B cell (primary cell): ENCODE measurements around the gene ABHD12B. TPM values are rescaled to one million over a fixed set of nuclear protein-coding genes. Genes with fewer than 3 reads are reported as not detected.

Source experiments
- ATAC-seq: fragments of 200-7000 bp; cut with Tn5 transposase; one replicate; pipeline ENCODE4 v1.10.0; 2021; ENCODE audit warnings: low read depth, mild to moderate bottlenecking, moderate number of reproducible peaks, moderate library complexity
- CTCF ChIA-PET: fragments of 350-600 bp; sonication (Branson Sonifier 250); formaldehyde crosslinking; loops from one replicate; lab custom pipeline; 2021; ENCODE audit warnings: antibody characterized with exemption, inconsistent platforms; lab: Charles Lee
- POLR2A ChIA-PET: fragments of 350-600 bp; sonication (Branson Sonifier 250); formaldehyde crosslinking; loops from one replicate; lab custom pipeline; 2021; ENCODE audit warnings: antibody characterized with exemption; lab: Charles Lee
- DNase-seq: peaks from one replicate; pipeline ENCODE4 v3.0.0; 2013
- H2AFZ ChIP-seq: 2 replicates; pipeline ENCODE4 v1.6.1; 2012; ENCODE audit warnings: mild to moderate bottlenecking, low read depth, low read length; ENCODE audit not compliant: insufficient read depth, poor library complexity, severe bottlenecking
- H3K27ac ChIP-seq, 2 donors: 1 replicate in 1 of 2; 2 replicates in 1 of 2; pipeline ENCODE4 v1.5.1; 2012 to 2013; ENCODE audit warnings: low read length in 2 of 2, mild to moderate bottlenecking in 2 of 2, moderate library complexity in 1 of 2
- H3K27me3 ChIP-seq, 4 experiments: fragments of 200-600 bp in 1 of 4; sonication (generic) in 1 of 4; replicated peaks in 1 of 4; 1 replicate in 2 of 4; 2 replicates in 2 of 4; pipeline versions ENCODE4 v1.6.1 to v1.7.0; 2013 to 2016; ENCODE audit warnings: low read length in 3 of 4, mild to moderate bottlenecking in 2 of 4, mixed read lengths in 1 of 4, moderate library complexity in 1 of 4; ENCODE audit not compliant: insufficient read depth in 4 of 4, control insufficient read depth in 3 of 4; ENCODE audit errors: control extremely low read depth in 1 of 4
- H3K36me3 ChIP-seq, 2 experiments: replicated peaks in 1 of 2; 1 replicate in 1 of 2; 2 replicates in 1 of 2; pipeline versions ENCODE4 v1.6.1 to v1.7.1; 2013; ENCODE audit warnings: low read length in 1 of 2; ENCODE audit not compliant: insufficient read depth in 2 of 2, control insufficient read depth in 1 of 2; ENCODE audit errors: control extremely low read depth in 1 of 2, extremely low read depth in 1 of 2
- H3K4me1 ChIP-seq, 2 donors: fragments of 200-600 bp in 1 of 2; sonication (generic) in 1 of 2; 1 replicate in 1 of 2; 2 replicates in 1 of 2; pipeline versions ENCODE4 v1.5.1 to v1.6.1; 2013 to 2017; ENCODE audit warnings: low read length in 2 of 2; ENCODE audit not compliant: control insufficient read depth in 2 of 2, insufficient read depth in 2 of 2
- H3K4me2 ChIP-seq: replicated peaks from 2 replicates; pipeline ENCODE3; 2012; ENCODE audit warnings: mild to moderate bottlenecking, low read depth, low read length; ENCODE audit not compliant: poor library complexity, severe bottlenecking
- H3K4me3 ChIP-seq, 5 experiments: fragments of 200-600 bp in 1 of 5; sonication (generic) in 1 of 5; 1 replicate in 3 of 5; 2 replicates in 2 of 5; pipeline versions ENCODE4 v1.5.1 to v1.7.0; 2011 to 2016; ENCODE audit warnings: low read length in 4 of 5, mild to moderate bottlenecking in 4 of 5, low read depth in 2 of 5, control low read depth in 1 of 5, moderate library complexity in 1 of 5; ENCODE audit not compliant: insufficient read depth in 1 of 5; ENCODE audit errors: control extremely low read depth in 1 of 5, extremely low read depth in 1 of 5
- H3K79me2 ChIP-seq: fragments of 200-600 bp; sonication (generic); one replicate; pipeline ENCODE4 v1.6.0; 2016; ENCODE audit warnings: low read length; ENCODE audit not compliant: control insufficient read depth, insufficient read depth
- H3K9ac ChIP-seq: fragments of 200-600 bp; sonication (generic); 2 replicates; pipeline ENCODE4 v1.6.1; 2017; ENCODE audit warnings: mild to moderate bottlenecking, low read length, moderate library complexity
- H3K9me3 ChIP-seq, 3 donors: one replicate each; pipeline versions ENCODE4 v1.6.1 to v1.7.1; 2013; ENCODE audit warnings: low read length in 2 of 3; ENCODE audit not compliant: control insufficient read depth in 2 of 3, insufficient read depth in 1 of 3; ENCODE audit errors: control extremely low read depth in 1 of 3
- H4K20me1 ChIP-seq: 2 replicates; pipeline ENCODE4 v1.6.0; 2012; ENCODE audit warnings: mild to moderate bottlenecking, low read length; ENCODE audit not compliant: insufficient read depth, control insufficient read depth, poor library complexity, severe bottlenecking
- H3K27ac Mint-ChIP-seq: one replicate; pipeline ENCODE4 v1.8.0; 2021; ENCODE audit warnings: mixed read lengths
- H3K27me3 Mint-ChIP-seq: one replicate; pipeline ENCODE4 v1.8.0; 2021; ENCODE audit warnings: mixed read lengths
- H3K4me1 Mint-ChIP-seq: one replicate; pipeline ENCODE4 v1.8.0; 2021; ENCODE audit warnings: mixed read lengths
- H3K4me3 Mint-ChIP-seq: one replicate; pipeline ENCODE4 v1.8.0; 2021; ENCODE audit warnings: mixed read lengths
- H3K9me3 Mint-ChIP-seq: one replicate; pipeline ENCODE4 v1.8.0; 2022; ENCODE audit warnings: mixed read lengths; ENCODE audit not compliant: insufficient read depth
- EZH2 ChIP-seq: IDR thresholded peaks from 2 replicates; pipeline ENCODE4 v1.6.1; 2012; ENCODE audit warnings: borderline replicate concordance, low read depth, mild to moderate bottlenecking, moderate library complexity, low read length; ENCODE audit not compliant: insufficient read depth, poor library complexity, severe bottlenecking
- WGBS: methylation state at CpG from one replicate; pipeline ENCODE4 v1.1.5; 2013; ENCODE audit warnings: missing lambda C conversion rate; ENCODE audit not compliant: insufficient coverage; 5-methylcytosine and 5-hydroxymethylcytosine counted together
- intact Hi-C: fragments of 100-400 bp; cut with micrococcal nuclease; formaldehyde crosslinking; loops from one replicate; pipeline ENCODE4 v1.10.0; 2022
- polyA plus RNA-seq: library from polyadenylated mRNA; depleted of rRNA; stranded (reverse); fragments of >200 nt; gene quantifications from 2 replicates; pipeline ENCODE4 v1.2.3, GENCODE V29; 2012
- total RNA-seq, 2 donors: library from RNA; stranded (reverse); fragments of 120-200 nt in 1 of 2; gene quantifications; 1 replicate in 1 of 2; 2 replicates in 1 of 2; pipeline versions ENCODE4 v1.2.3 to v1.2.4, GENCODE V29; 2013 to 2022
- TF ChIP-seq, protein P1 (sequence below): fragments of 200-600 bp; IDR thresholded peaks from one replicate; pipeline ENCODE4 v1.8.0; 2022; ENCODE audit warnings: antibody characterized with exemption, mild to moderate bottlenecking

ABHD12B gene
- total and polyA plus RNA-seq, 2 donors (not counting 1 experiment from before 2014, with no cell fraction given): not detected

- Histone ChIP-seq H3K36me3 (no peaks in the 10 kb centered on the region), H3K4me3 (no peak overlapping the region), H3K27ac (no peak overlapping the region), H3K9ac (no peak overlapping the region), H3K27me3 (no peaks in the 10 kb centered on the region), H2AFZ (no peak overlapping the region), H3K4me1 (peaks cover 21 to 22% of the 10 kb centered on the region in 2 donors), H3K9me3 (no peaks in the 10 kb centered on the region), H3K4me2 (no peak overlapping the region), H4K20me1 (no peaks in the 10 kb centered on the region), H3K79me2 (peaks cover 1% of the 10 kb centered on the region)
- intact Hi-C loops: no loop called here
- Mint-ChIP-seq H3K27ac (no peak overlapping the region), H3K4me1 (peaks cover 35% of the 10 kb centered on the region), H3K27me3 (no peaks in the 10 kb centered on the region), H3K4me3 (no peak overlapping the region), H3K9me3 (no peaks in the 10 kb centered on the region)
- TF ChIP-seq, protein P1, sequence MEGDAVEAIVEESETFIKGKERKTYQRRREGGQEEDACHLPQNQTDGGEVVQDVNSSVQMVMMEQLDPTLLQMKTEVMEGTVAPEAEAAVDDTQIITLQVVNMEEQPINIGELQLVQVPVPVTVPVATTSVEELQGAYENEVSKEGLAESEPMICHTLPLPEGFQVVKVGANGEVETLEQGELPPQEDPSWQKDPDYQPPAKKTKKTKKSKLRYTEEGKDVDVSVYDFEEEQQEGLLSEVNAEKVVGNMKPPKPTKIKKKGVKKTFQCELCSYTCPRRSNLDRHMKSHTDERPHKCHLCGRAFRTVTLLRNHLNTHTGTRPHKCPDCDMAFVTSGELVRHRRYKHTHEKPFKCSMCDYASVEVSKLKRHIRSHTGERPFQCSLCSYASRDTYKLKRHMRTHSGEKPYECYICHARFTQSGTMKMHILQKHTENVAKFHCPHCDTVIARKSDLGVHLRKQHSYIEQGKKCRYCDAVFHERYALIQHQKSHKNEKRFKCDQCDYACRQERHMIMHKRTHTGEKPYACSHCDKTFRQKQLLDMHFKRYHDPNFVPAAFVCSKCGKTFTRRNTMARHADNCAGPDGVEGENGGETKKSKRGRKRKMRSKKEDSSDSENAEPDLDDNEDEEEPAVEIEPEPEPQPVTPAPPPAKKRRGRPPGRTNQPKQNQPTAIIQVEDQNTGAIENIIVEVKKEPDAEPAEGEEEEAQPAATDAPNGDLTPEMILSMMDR: no peak
- TF ChIP-seq EZH2: no peak
- ChIA-PET POLR2A (no interaction called here), CTCF (interaction anchor here (0.9 to 3.2 kb wide), 4 partner anchors 8 to 62 kb away, joined by 3 to 20 read pairs (median 8); partner anchors contain the start of gene NIN)
- DNase-seq (no peak), ATAC-seq (no peak)
- WGBS: 98% methylated on average over 4 of the region's 5 CpGs
These were observed 32.2 kb upstream of the ABHD12B start for GRCh38 chr14:50839691-50840090.

DNA sequence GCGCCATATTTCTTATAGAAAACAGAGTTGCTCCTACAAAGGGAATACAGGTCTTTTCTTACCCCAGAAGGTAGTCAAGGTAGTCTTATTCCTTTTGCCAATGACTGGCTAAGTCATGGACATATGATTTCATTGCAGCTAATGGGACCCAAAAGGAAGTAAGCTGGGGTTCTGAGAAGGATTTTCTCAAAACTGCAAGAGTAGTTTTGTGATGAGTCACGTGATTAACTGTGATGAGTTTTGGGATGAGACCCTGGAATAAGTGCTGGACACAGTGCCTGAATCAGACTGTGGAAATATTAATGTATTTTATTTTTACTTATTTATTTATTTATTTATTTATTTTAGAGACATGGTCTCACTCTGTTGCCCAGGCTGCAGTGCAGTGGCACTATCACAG lies 27.5 kb upstream of the ABHD12B start:
- Histone ChIP-seq H3K79me2 (no peaks in the 10 kb centered on the region), H4K20me1 (no peaks in the 10 kb centered on the region), H3K27ac (no peak overlapping the region), H3K9ac (no peak overlapping the region), H2AFZ (no peak overlapping the region), H3K36me3 (no peaks in the 10 kb centered on the region), H3K4me1 (no peaks in the 10 kb centered on the region), H3K4me2 (no peak overlapping the region), H3K9me3 (no peaks in the 10 kb centered on the region), H3K27me3 (no peaks in the 10 kb centered on the region), H3K4me3 (no peak overlapping the region)
- TF ChIP-seq, protein P1: no peak
- TF ChIP-seq EZH2: no peak
- Mint-ChIP-seq H3K4me3 (no peak overlapping the region), H3K27me3 (no peaks in the 10 kb centered on the region), H3K4me1 (peaks cover 5% of the 10 kb centered on the region), H3K9me3 (no peaks in the 10 kb centered on the region), H3K27ac (no peak overlapping the region)
- ChIA-PET CTCF (interaction anchor here (1.1 kb wide), 1 partner anchor 12 kb away, joined by 3 read pairs; no protein-coding TSS in a partner anchor), POLR2A (no interaction called here)
- ATAC-seq (no peak), DNase-seq (no peak)
- intact Hi-C loops: no loop called here
- 100% methylated on average over 1 of the region's 2 CpGs for WGBS
